ENCODE data around the gene MLX.

DNA sequence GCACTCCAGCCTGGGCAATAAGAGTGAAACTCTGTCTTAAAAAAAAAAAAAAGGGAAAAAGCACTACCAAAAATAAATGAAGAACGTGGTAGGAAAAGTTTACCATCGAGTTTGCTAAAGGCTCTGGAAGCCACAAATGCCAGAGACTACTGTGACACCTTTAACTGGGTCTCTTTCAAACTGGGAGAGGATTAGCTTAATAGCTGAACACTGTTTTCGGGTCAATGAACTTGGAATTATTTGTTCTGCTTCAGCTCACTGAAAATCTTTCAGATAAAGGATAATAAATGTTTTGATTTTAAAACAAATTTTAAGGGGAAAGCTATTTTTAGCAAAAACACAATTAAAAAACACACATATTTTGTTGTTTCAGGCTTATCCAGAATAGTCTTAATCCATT is 40.9 kb downstream of the MLX start:
- TF ChIP-seq, protein P1, sequence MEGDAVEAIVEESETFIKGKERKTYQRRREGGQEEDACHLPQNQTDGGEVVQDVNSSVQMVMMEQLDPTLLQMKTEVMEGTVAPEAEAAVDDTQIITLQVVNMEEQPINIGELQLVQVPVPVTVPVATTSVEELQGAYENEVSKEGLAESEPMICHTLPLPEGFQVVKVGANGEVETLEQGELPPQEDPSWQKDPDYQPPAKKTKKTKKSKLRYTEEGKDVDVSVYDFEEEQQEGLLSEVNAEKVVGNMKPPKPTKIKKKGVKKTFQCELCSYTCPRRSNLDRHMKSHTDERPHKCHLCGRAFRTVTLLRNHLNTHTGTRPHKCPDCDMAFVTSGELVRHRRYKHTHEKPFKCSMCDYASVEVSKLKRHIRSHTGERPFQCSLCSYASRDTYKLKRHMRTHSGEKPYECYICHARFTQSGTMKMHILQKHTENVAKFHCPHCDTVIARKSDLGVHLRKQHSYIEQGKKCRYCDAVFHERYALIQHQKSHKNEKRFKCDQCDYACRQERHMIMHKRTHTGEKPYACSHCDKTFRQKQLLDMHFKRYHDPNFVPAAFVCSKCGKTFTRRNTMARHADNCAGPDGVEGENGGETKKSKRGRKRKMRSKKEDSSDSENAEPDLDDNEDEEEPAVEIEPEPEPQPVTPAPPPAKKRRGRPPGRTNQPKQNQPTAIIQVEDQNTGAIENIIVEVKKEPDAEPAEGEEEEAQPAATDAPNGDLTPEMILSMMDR (conservative IDR thresholded peaks at IDR 0.05; ENCODE audit: low read depth, low read length): no peak
- no peak for TF ChIP-seq EZH2 (IDR thresholded peaks at IDR 0.05; ENCODE audit: low read length, unreplicated experiment)

Data from PC-3 (cell line).